22Rv1 (cell line): ENCODE data around the gene BAHCC1.

Experiments used
- CTCF ChIP-seq: fragments of 450-650 bp; IDR thresholded peaks from 2 replicates; pipeline ENCODE4 v1.5.1; 2017; ENCODE audit warnings: mild to moderate bottlenecking
- ZFX ChIP-seq: fragments of 450-650 bp; IDR thresholded peaks from 2 replicates; pipeline ENCODE4 v1.6.1; 2017; ENCODE audit warnings: antibody characterized with exemption, borderline replicate concordance

DNA sequence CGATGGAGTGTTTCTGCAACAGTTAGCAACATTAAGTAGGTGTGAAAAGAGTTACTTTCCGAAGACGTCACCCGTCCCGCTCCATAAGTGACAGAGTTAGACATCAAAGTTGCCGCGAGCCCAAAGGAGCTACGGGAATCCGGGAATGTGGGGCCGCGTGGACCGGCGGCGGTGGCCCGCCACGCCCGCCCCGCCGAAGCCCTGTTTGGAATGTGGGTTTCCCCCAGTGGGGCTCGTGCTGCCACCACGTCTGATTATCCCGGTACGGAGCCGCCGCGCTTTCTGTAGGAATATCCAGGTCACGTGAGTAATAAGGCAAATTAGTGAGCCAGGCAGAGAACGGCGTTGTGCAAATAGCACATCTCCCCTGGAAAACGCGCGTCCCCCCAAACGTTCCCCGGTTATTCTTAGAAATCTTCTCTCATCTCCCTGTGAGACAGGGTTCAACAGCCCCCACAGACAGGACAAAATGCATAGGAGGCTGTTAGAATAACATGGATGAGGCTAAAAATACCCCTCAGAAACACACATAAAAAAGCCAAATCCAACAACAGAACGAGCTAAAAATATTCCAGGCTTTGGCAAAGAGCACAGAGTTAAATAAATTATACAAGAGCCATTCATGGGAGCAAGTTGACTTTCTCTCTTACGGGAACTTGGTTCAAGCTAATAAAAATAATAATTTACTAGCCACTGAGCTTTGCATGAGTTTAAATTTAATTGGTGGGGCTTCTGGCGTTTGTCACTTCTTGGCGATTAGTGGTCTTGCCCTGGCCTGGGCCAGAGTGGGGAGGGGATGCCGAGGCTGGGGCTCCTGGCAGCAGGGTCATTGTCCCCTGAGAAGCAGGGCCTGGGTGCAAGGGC is 8.6 kb downstream of the BAHCC1 start:
- TF ChIP-seq CTCF (no peak), ZFX (no peak)
